Central memory CD4-positive, alpha-beta T cell (primary cell): ENCODE measurements around the gene CTDSP2.
"Not testable (repeated sequence)": the region's sequence is repeated elsewhere in the genome, so short reads cannot be mapped to it uniquely, and the experiment has no call there.

Experiments
- DNase-seq: peaks from one replicate; pipeline ENCODE4 v3.0.0; 2022

CTDSP2 gene

DNA sequence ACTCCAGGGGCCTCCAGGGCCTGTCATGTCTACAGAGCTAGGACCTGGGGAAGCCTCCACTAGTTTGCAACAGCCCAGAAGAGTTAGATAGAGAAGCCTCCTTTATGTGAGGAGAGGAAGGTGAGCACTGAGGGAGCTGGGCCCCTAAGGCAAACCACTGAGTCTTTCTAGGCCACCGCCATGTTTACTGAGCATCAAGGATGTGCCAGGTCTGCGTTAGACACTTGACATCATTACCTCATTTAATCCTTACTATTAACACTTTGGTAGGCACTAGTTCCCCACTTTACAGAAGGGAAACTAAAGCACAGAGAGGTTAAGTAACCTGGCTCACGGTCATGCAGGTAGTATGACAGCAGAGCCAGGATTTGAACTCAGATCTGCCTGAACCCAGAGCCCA, 12.9 kb downstream of the CTDSP2 start:
- no peak for DNase-seq

DNA sequence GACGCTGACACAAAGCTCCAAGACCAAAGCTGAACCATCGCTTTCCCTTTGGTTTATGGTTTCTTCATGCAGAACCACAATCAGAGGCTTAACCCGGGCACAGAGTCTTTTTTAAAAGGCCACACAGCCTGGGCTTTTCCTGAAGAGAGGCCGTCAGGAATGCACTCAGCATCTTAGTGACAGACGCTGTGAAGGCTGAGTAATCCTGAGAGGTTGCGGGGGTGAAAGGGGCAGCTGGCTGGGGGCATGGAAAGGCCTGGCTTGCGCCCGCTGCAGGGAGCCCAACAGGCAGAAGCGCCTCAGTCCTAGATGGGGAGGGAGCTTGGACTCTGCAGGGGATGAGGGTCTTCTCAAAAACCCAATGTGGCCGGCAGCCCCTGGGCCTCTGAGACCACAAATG, 13.6 kb downstream of the CTDSP2 start:
- DNase-seq, result no peak

DNA sequence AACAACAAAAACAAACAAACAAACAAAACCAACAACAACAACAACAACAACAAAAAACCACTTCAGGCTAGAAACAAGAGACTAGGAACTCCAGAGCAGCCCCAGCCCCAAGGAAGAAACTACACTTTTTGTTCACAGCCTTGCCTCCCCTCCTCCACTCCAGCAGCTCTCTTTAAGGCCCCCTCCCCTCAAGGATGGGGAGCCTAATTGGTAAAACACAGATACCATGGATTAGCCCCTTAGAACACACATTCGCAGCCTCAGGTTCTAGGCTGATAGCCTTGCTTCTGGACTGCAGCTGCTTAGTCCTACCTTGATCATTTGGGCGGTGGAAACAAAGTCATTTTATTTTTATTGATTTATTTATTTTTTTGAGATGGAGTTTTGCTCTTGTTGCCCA, 16.1 kb downstream of the CTDSP2 start:
- no peak for DNase-seq

DNA sequence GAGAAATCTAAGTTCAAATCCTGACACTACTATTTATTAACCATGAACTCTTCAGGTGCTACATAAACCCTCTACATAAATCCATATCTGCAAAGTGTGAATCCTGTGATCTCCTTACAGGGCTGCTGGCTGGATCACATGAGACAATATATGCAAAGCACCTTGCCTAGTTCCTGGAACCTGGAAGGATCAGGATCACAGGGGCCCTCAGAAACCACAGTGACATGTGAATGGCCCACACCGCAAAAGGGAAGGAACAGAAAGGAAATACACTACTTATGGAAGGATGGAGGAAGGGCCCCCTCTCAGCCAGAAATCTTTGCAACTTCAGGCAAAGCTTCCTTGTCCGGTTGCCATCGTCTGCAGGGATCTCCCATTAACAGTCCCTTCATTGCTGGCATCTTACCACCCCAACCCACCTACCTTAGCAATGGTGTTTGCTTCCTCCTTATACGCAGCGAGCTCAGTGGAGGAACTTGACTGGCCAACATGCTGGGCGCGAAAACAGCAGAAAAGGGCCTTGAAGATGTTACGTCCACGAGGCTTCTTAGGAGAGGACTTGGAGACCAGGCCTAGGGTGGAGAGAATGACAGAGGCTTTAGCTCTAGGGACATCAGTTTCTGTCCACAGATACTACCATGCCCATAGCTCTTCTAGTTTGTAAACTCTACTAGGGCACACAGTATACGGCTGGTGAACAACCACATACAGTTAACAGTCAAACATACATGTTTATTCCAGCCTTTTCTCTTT, 17.3 kb downstream of the CTDSP2 start:
- DNase-seq, result no peak

DNA sequence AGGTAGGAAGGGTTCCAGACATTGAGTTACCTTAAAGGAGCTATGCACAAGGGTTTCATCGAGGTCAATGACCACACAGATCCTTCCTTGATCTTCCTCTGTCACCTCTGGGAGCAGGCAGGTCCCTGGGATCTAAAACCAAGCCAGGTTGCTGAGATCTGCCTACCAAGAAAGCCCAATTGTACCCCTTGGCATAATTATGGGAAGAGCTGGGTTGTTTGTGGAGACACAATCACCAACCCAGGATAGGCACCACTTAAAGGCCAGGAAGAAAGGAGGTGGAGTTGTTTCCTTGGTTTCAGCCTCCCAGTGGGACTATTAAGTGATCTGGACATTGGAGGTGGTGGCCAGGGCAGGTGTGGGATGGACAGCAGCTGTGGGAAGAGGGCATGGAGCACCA, 19.6 kb downstream of the CTDSP2 start:
- DNase-seq, result no peak

DNA sequence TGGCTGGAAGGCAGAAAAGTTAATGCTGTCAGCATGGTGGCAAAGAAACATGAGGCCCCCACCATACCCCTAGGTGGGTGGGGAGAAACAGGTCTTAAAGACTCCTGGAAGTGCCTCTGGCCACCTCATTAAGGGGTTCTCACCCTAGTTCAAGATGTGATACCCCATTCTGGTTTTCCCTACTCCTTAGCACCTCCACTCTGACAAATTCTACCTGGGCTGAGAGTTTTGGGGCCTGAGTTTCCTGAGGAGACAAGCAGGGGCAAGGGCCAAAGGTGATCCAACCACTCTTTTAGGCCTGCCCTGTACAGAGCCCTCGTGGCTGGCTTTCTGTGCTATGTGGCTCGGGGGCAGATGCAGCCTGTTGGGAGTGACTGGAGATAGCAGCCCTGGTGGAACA, 20.1 kb downstream of the CTDSP2 start:
- no peak for DNase-seq

DNA sequence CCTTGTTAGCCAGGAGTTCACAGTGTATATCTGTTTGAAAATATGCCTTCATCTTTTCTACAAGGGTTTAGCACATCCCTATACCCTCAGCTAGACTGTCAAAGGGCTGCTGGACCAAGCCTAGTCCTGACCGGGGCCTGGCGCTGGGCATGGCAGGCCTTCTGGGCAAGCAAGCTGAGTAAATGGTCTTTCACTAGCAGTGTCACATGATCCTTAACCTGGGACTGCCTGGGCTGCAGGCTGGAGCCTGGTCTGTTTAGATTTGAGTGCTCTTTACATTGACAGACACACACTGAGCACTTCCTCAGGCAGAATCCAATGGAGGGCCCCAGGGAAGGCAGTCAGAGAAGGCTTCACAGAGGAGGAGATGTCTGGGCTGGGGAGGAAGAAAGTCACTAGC, 21.1 kb downstream of the CTDSP2 start:
- no peak for DNase-seq

DNA sequence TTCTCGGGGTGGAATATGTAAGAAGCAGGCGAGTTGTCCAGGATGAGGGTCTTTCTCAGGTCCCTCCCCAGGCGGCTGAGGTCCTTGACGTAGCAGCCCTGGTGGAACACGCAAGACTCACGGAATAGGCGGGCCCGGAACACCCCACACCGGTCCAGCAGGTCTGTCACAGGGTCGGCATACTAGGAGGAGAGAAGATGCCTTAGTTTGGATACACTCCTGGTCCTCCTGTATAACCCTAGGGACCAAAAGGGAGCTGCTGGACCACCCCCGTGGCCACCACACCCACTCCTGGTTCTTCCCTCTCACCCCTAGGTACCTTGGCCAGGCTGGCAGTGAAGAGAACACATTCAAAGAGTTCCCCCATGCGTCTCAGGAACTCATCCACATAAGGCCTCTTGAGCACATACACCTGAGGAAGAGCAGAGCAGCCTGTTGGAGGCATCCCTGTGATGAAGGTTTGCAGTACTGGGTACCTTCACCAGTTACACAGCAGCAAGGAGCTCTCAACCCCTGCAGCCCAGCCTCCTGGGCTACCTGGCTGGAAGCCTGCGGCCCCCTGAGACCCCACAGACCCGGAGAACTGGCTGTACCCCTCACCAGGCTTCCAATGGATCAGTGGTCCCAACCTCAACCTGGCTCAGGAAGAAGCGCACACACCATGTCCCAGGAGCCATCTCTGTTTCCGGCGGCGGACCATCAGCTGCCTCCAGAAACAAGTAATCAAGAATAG, 22.5 kb downstream of the CTDSP2 start:
- no peak for DNase-seq

DNA sequence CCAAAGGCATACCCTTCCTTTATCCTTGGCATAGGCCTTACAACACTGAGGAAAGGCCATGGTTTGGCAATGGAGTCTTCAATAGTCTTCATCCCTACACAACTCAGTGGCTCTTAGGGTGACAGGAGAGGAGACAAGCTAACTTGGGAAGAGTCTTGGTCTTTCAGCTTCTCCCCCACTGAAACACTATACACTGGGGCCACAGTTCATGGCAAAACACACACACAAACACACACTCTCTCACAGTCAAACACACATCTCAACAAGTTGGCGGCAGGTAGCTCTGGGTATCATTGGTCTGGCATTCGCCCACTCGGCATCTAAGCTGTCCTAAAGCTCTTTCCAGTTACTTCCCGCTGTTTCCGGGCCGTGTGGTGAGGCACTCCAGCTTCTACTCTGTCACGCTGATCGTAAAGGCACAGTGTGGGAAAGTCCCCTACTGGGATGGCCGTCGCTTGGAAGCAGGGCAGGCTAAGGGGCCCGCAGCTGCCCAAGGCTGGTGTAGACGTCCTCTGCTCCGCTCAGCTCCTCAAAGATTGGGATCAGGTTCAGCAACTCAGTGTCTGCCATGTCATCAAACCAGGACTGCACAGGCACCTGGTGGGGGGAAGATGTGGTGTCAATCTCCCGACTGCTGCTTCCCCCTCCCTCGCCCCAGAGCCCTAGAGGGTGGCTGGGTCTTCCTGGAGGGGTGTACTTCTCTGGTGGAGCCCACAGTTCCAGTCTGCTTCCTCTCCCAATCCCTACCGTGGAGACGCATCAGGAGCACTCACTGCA, 23.2 kb downstream of the CTDSP2 start:
- no peak for DNase-seq

DNA sequence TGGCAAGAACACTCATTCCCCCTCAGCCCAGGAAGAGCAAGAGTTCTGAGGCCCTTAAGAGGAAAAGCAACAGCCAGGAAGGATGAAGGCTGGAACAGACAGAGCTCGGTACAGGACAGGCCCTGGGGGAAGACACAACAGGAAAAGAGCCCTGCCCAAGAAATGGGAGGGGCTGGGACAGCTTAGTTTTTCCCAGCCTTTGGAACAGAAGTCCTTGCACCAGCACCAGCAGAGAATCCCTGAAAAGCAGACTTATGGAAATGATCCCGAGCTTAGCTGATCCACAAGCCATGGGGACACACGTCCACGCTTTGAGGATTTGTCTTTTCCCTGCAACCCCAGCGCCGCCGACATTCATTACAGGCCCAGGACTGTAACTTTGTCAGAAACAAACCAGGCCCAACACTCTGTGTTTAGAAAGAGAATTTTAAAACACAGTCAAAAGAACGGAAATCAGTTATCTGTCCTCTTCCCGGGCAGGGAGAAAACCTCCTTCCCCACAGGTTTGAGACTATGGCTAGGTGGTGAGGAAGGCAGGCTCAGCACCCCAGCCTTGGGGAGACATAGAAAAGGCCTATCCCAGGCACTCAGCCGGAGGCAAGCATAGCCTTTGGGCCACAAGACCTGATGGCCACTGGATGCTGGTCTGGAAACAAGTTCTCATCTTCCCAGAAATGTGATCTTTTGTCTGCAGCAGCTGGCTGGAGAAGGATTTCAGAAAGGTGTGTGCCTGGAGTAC, 24.0 kb downstream of the CTDSP2 start:
- DNase-seq, result no peak

DNA sequence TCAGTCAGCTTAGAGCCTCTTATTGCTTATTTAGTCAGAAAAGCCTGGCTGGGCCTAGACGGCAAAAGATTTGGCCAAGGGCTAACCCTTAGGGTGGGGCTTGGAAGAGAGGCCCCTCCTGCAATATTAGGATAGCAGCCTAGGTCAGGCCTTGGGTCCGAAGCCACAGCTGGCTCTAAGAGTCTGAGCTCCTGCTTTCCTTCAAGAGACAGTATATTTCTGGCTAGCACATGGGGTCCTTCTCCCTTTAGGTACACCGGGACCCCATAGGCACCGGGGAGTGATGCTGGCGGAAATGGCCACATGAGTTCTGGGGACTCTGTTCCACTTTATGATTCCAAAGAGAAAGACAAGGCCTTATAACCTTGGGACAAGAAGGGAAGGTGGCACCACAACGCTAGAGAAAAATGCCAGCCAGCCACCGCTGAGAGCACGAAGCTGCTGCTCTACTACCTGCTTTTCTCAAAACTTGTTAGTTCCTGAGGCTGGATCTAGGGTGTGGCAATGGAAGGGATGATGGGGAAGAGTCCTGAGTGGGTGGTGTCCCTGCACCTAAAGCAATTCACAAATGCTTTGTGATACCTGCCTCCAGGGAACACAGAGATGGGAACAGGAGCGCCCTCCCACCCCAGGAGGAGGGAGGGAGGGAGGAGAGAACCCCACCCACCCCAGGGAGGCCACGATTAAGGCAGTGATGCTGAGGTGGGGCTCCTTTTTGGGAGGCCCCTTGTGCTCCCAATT, 24.9 kb downstream of the CTDSP2 start:
- no peak for DNase-seq

DNA sequence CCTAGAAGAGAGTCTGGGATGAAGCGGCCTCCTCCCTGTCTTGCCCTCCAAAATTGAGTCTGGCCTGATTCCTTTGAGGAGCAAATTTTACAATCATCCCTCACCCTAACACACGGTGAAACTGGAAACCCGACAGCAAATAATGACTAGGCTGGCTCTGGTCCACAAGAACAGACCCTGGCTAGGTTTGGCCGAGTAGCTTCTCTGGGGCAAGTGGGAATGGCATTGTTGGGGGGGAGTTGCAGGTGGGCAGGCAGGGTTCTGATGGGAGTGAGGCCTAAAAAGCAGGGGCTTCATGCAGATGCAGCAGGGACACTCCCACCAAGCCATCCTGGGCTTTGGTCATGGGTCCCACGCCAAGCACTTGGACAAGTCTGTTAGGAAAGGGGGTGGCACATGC, 25.5 kb downstream of the CTDSP2 start:
- DNase-seq, result not testable (repeated sequence)

DNA sequence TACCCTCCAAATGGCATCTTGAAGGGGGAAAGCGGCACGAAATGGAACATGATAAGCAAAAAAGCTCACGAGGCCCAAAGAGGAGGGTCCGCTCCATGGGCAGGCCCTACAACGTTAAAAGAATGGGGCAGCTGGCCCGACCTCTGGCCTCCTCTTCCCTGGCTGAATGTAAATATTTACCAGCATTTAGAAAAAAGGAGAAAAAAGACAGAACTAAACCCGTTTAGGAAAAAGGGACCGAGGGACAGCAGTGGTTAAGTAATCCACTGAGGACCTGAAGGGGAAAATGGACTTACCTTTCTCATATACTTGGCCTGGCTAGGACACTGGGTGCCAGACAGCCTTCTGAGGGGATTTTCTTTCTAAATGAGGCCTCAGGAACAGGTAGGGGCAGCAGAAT, 26.4 kb downstream of the CTDSP2 start:
- not testable (repeated sequence) for DNase-seq

DNA sequence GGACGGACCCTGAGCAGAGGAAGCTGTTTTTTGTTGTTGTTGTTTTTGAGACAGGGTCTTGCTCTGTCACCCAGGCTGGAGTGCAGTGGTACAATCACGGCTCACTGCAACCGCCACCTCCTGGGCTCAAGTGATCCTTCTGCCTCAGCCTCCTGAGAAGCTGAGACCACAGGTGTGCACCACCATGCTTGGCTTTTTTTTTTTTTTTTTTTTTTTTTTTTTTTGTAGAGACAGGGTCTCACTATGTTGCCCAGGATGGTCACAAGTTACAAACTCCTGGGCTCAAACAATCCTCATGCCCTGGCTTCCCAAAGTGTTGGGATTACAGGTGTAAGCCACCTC, 28.6 kb downstream of the CTDSP2 start:
- not testable (repeated sequence) for DNase-seq

DNA sequence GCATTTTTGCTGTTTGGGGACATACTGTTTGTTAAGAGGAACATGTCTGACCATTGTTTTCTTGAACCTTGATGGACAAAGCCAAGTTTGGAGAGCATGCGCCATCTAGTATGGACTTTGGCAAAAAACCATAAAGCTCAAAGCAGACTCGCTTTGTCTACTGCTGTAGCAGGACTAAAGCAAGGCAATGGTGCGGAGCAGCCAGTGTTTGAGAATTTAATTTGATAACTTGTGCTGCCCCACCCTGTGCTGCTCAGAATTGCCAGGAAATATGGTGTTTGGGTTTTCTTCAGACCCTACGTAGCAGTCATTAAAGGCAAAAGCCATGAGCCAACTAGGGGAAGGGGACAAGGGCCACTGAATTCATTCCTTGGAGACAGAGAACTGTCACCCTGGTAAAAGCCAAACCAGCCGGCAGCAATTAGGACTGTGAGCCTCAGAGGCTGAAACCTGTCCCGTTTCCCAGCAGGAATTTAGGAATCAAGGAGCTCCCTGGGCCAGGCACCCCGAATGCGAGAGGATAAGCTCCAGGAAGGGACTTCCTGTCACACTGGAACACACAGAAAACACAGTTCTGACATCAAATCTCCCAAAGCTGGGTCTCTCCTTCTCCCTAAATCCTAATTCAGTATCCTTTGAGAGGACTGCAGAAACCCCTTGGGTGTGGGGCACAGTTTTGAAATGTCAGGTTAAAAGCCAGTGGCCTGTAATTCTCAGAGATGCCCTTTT, 29.1 kb downstream of the CTDSP2 start:
- DNase-seq, result no peak

DNA sequence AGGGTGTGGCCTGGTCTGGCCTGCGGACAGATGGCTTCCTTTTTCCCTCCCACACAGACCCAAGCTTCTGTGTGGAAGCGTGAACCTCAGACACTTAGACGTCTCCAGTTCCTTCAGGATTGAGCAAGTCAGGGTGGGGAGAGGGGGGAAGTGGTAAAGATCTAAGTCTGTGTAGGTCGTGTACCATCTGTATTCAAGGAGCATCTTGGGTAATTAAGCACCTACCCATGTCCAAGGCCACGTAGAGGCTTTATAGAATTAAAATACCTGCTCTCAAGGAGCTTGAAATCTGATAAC, 29.7 kb downstream of the CTDSP2 start:
- DNase-seq, result no peak

DNA sequence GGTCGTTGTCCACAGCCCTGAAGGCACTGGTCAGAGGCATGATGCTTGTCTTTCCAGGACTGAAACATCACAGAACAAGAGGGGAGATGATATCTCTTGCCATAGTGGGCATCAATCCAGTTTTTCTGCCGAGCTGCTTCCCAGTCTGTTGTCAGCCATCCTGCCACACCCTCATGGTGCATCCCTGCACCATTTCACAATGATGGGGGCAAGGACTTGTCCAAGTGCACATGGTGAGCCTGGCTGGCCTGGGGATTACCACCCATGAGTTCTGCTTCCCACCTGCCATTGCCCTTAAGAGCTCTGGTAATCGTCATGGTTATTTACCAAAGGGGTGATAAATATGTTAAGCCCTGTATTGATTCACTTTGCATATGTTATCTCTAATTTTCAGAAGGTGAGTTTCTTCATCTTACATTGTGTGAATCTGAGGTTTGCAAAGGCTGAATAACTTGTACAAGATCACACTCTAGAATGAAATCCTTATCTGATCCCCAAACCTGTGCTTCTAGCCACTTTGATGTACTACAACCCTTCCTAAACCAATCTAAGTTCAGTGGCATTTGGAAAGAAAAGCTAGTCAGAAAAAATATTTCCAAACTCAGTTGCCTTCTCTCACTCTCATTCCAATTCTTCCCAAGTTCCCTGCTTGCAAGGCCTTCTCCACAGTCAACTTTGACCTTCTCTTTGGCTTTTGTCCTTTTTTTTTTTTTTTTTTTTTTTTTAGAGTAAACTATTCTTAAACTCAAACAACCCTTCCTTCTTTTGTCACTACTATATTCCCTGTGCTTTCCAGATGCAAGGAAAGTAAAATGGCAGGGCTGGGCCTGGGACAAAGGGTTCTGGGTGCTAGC, 30.3 kb downstream of the CTDSP2 start:
- DNase-seq, result no peak

DNA sequence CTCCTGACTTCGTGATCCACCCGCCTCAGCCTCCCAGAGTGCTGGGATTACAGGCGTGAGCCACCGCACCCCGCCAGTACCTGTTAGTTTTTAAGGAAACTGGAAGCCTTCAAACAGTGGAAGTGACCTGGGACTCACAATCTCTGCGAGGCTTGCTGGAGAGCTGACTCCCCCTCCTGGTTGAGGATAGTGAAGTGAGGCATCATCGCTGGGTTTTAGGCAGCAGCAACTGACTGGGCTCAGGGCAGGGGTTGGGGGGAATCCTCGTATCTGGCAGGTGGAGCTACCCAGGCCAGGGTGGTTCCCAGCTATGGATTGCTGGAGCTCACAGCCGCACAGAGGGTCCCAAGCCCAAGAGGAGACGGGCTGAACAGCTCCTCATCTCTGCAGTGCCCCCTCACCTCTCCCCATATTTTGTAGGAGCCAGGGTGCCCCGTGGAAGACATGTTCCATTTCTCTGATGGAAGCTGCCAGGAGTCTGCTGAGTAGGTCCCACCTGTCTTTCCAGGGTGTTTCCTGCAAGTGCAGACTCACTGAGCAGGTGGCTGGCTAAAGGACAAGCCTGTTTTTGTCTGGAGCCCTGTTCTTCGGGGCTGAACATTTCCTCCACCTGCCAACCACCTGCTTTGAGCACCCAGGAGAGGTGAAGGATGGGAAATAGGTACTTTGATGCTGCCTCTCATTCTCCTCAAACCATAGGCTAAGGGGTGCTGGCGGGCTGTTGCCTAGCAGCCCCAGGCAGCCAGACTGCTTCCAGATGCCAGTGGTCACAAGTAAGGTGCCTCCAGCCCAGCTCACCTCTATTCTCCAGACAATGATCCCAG, 31.1 kb downstream of the CTDSP2 start:
- no peak for DNase-seq

DNA sequence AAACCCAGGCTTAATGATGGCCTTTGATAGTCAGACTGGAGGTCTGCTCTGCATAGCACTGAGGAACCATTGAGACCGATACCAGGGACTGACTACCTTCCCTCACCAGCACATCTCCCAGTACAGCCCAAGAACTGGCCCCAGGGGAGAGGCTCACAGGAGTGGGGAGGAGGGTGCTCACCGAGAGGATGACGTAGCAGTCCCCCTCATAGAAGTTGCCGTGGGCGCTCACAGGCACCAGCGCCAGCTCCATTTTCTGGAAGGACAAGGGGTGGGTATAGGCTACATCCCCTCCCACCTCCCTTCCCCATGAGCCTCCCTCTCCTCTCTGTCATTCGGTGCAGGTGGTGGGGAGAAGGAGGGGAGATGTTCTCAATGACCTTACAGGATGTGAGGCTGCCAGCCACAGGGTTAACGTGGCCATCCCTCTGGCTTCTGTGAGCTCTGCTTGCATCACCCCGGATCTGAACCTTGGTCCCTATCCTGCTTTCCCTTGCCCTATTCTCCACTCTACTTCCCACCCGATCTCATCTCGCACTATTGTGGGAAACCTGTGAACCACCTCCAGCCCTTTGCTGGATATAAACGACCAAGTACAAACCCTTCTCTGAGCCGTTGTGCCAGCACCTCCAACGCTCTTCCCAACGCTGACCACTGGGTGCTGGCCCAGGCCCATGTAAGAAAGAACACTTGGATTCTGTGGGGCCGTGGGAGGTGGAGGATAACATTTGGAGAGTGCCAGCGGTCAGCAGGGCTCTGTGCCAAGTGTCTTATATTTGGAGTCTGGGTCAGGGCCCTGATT, 32.4 kb downstream of the CTDSP2 start:
- no peak for DNase-seq
